AG08396 (cell line): ENCODE measurements around the gene SLC44A3.
A peak's percentile ranks its signal among the peaks of the same experiment; 100 is the strongest.
"Not testable (repeated sequence)": the region's sequence is repeated elsewhere in the genome, so short reads cannot be mapped to it uniquely, and the experiment has no call there.

Experiments used
- DNase-seq: peaks from one replicate; pipeline ENCODE4 v3.0.0; 2012; ENCODE audit warnings: low spot score, mixed read lengths

Gene SLC44A3

GRCh38 chr1:94836891-94837290 is 16.7 kb downstream of the SLC44A3 start:
- no peak for DNase-seq

GRCh38 chr1:94840381-94840780 is 20.2 kb downstream of the SLC44A3 start:
- DNase-seq: not testable (repeated sequence)

- no peak for DNase-seq
Observed at GRCh38 chr1:94840808-94841207, 20.7 kb downstream of the SLC44A3 start.

GRCh38 chr1:94843430-94843829 is 23.3 kb downstream of the SLC44A3 start:
- DNase-seq: no peak

- DNase-seq: no peak
Observed at GRCh38 chr1:94843846-94844245, 23.7 kb downstream of the SLC44A3 start.

- DNase-seq: no peak
Observed at GRCh38 chr1:94846308-94846707, 26.2 kb downstream of the SLC44A3 start.

GRCh38 chr1:94851571-94851970 is 31.4 kb downstream of the SLC44A3 start:
- no peak for DNase-seq

- no peak for DNase-seq
Observed at GRCh38 chr1:94852788-94853187, 32.6 kb downstream of the SLC44A3 start.

- DNase-seq: peak; percentile 89
Observed at GRCh38 chr1:94854458-94855306, 34.5 kb downstream of the SLC44A3 start.

GRCh38 chr1:94855307-94855700 is 35.1 kb downstream of the SLC44A3 start:
- no peak for DNase-seq

- no peak for DNase-seq
Observed at GRCh38 chr1:94856004-94856403, 35.8 kb downstream of the SLC44A3 start.

- DNase-seq: no peak
Observed at GRCh38 chr1:94856868-94857267, 36.7 kb downstream of the SLC44A3 start.

GRCh38 chr1:94858276-94858675 is 38.1 kb downstream of the SLC44A3 start:
- DNase-seq: no peak

- DNase-seq: no peak
Observed at GRCh38 chr1:94859174-94859573, 39.0 kb downstream of the SLC44A3 start.

- no peak for DNase-seq
Observed at GRCh38 chr1:94862718-94863117, 42.6 kb downstream of the SLC44A3 start.

GRCh38 chr1:94863297-94863911 is 43.2 kb downstream of the SLC44A3 start:
- DNase-seq: no peak

- peak; percentile 61 for DNase-seq
Observed at GRCh38 chr1:94863919-94864318, 43.8 kb downstream of the SLC44A3 start.

GRCh38 chr1:94864821-94865220 is 44.7 kb downstream of the SLC44A3 start:
- DNase-seq: no peak

- no peak for DNase-seq
Observed at GRCh38 chr1:94865360-94865759, 45.2 kb downstream of the SLC44A3 start.

- no peak for DNase-seq
Observed at GRCh38 chr1:94866164-94866807, 46.1 kb downstream of the SLC44A3 start.

- no peak for DNase-seq
Observed at GRCh38 chr1:94871031-94871430, 50.9 kb downstream of the SLC44A3 start.

- DNase-seq: no peak
Observed at GRCh38 chr1:94872771-94873495, 52.8 kb downstream of the SLC44A3 start.
